Endodermal cell (in vitro differentiated cells): ENCODE data around the gene EPHA6. TPM values are rescaled to one million over a fixed set of nuclear protein-coding genes. Genes with fewer than 3 reads are reported as not detected.

Experiments
- DNase-seq: peaks from one replicate; pipeline ENCODE4 v3.0.0-alpha.2; 2017
- H3K27ac ChIP-seq: 2 replicates; pipeline ENCODE4 v1.5.1; 2013; ENCODE audit warnings: mild to moderate bottlenecking, low read depth, low read length, moderate library complexity
- H3K27me3 ChIP-seq: 2 replicates; pipeline ENCODE4 v1.6.1; 2013; ENCODE audit warnings: mild to moderate bottlenecking, low read length, moderate library complexity; ENCODE audit not compliant: insufficient read depth, control insufficient read depth, poor library complexity, severe bottlenecking
- H3K36me3 ChIP-seq: 2 replicates; pipeline ENCODE4 v1.7.0; 2013; ENCODE audit warnings: mild to moderate bottlenecking, low read length, moderate library complexity; ENCODE audit not compliant: control insufficient read depth, insufficient read depth
- H3K4me1 ChIP-seq: one replicate; pipeline ENCODE4 v1.7.0; 2013; ENCODE audit warnings: low read length; ENCODE audit not compliant: control insufficient read depth, insufficient read depth
- H3K4me3 ChIP-seq: 2 replicates; pipeline ENCODE4 v1.5.1; 2013; ENCODE audit warnings: mild to moderate bottlenecking, low read length, moderate library complexity
- H3K9ac ChIP-seq: 2 replicates; pipeline ENCODE4 v1.6.1; 2013; ENCODE audit warnings: mild to moderate bottlenecking, low read length, moderate library complexity; ENCODE audit not compliant: poor library complexity, severe bottlenecking; ENCODE audit errors: extremely low read depth
- H3K9me3 ChIP-seq: 2 replicates; pipeline ENCODE4 v1.6.1; 2013; ENCODE audit warnings: mild to moderate bottlenecking, low read length, moderate library complexity; ENCODE audit not compliant: control insufficient read depth
- H3K27ac Mint-ChIP-seq: 2 replicates; pipeline ENCODE4 v1.8.0; 2020; ENCODE audit warnings: mixed read lengths
- H3K27me3 Mint-ChIP-seq: 2 replicates; pipeline ENCODE4 v1.8.0; 2021; ENCODE audit warnings: mild to moderate bottlenecking, mixed read lengths; ENCODE audit not compliant: insufficient read depth
- H3K36me3 Mint-ChIP-seq: 2 replicates; pipeline ENCODE4 v1.8.0; 2020; ENCODE audit warnings: low read depth, mixed read lengths
- H3K4me1 Mint-ChIP-seq: 2 replicates; pipeline ENCODE4 v1.8.0; 2020; ENCODE audit warnings: mixed read lengths
- H3K4me3 Mint-ChIP-seq: 2 replicates; pipeline ENCODE4 v1.8.0; 2020; ENCODE audit warnings: mild to moderate bottlenecking, moderate library complexity, mixed read lengths
- H3K9me3 Mint-ChIP-seq: 2 replicates; pipeline ENCODE4 v1.8.0; 2020; ENCODE audit warnings: mild to moderate bottlenecking, mixed read lengths
- WGBS, 2 experiments: methylation state at CpG; one replicate each; pipeline versions ENCODE4 v1.1.5 to v1.1.7; 2013; ENCODE audit warnings: missing lambda C conversion rate in 2 of 2, mixed read lengths in 1 of 2; ENCODE audit not compliant: insufficient coverage in 1 of 2, insufficient read length in 1 of 2; 5-methylcytosine and 5-hydroxymethylcytosine counted together
- total RNA-seq, 2 donors: library from RNA; stranded (reverse); fragmentation: NEBNext Ultra II Directional in 1 of 2; extraction: Animal tissue kit (Norgen Biotek cat#: 25700) in 1 of 2; gene quantifications; 2 replicates in 1 of 2; 3 replicates in 1 of 2; pipeline ENCODE4 v1.2.1, GENCODE V29; 2021
- TF ChIP-seq, protein P1 (sequence below): fragments of 200-600 bp; sonication (generic); conservative IDR thresholded peaks from 2 replicates; pipeline ENCODE4 v1.5.0; 2021; ENCODE audit warnings: antibody characterized with exemption, mild to moderate bottlenecking

EPHA6 gene
- total RNA-seq, 2 donors from 2014 or later, result 4.6 to 12.2 TPM

DNA sequence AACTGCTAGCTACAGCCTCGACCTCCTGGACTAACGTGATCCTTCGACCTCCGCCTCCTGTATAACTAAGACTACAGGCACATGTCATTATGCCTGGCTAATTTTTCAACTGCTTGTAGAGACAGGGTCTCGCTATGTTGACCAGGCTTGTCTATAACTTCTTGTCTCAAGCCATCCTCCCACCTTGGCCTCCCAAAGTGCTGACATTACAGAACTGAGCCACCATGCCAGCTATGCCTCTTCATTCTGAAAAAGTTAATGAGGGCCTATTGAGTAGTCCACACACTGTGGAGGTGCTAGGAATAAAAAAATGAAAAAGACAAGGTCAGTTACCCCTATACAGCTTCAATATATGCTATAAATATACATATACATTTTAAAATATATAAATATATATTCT, 18.3 kb upstream of the EPHA6 start:
- DNase-seq, result no peak
- 92 to 94% methylated on average over 5 of the region's 5 CpGs for WGBS, 2 experiments
- no peak overlapping the region for H3K9ac ChIP-seq
- no peaks in the 10 kb centered on the region for H3K27me3 ChIP-seq
- H3K27ac Mint-ChIP-seq, result no peak overlapping the region
- H3K4me3 ChIP-seq, result no peak overlapping the region
- no peaks in the 10 kb centered on the region for H3K9me3 Mint-ChIP-seq
- H3K4me1 Mint-ChIP-seq, result no peaks in the 10 kb centered on the region
- H3K4me3 Mint-ChIP-seq, result no peak overlapping the region
- H3K27ac ChIP-seq, result no peak overlapping the region
- no peaks in the 10 kb centered on the region for H3K36me3 ChIP-seq
- H3K27me3 Mint-ChIP-seq, result no peaks in the 10 kb centered on the region
- H3K9me3 ChIP-seq, result no peaks in the 10 kb centered on the region
- H3K4me1 ChIP-seq, result no peaks in the 10 kb centered on the region
- H3K36me3 Mint-ChIP-seq, result no peaks in the 10 kb centered on the region
- TF ChIP-seq, protein P1, sequence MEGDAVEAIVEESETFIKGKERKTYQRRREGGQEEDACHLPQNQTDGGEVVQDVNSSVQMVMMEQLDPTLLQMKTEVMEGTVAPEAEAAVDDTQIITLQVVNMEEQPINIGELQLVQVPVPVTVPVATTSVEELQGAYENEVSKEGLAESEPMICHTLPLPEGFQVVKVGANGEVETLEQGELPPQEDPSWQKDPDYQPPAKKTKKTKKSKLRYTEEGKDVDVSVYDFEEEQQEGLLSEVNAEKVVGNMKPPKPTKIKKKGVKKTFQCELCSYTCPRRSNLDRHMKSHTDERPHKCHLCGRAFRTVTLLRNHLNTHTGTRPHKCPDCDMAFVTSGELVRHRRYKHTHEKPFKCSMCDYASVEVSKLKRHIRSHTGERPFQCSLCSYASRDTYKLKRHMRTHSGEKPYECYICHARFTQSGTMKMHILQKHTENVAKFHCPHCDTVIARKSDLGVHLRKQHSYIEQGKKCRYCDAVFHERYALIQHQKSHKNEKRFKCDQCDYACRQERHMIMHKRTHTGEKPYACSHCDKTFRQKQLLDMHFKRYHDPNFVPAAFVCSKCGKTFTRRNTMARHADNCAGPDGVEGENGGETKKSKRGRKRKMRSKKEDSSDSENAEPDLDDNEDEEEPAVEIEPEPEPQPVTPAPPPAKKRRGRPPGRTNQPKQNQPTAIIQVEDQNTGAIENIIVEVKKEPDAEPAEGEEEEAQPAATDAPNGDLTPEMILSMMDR, result no peak

DNA sequence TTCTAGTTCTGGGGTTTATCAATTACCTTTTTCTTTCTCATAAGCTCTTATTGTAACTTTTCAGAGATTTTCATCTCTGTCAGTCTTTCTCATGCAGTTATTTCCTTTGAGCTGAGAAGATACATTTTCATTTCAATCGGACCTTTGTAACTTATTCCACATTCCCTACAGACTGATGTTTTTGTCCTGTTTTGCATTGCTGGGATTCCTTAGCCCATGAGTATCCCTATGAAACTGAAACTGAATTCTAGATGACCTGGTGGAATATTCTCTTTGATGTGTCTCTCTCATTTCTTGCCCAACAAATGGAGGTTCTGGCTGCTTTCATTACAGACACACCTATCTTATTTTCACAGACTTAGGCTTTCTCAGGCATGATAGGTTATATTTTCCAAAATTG, 10.5 kb upstream of the EPHA6 start:
- Histone ChIP-seq H3K9ac (no peak overlapping the region), H3K4me3 (no peak overlapping the region), H3K27ac (no peak overlapping the region), H3K27me3 (no peaks in the 10 kb centered on the region), H3K4me1 (no peaks in the 10 kb centered on the region), H3K9me3 (no peaks in the 10 kb centered on the region), H3K36me3 (no peaks in the 10 kb centered on the region)
- Mint-ChIP-seq H3K27ac (peak overlapping the region; percentile 0), H3K4me1 (no peaks in the 10 kb centered on the region), H3K27me3 (no peaks in the 10 kb centered on the region), H3K9me3 (no peaks in the 10 kb centered on the region), H3K36me3 (no peaks in the 10 kb centered on the region), H3K4me3 (no peak overlapping the region)
- DNase-seq, result no peak
- 76% methylated on average over 1 of the region's 1 CpG; no CpG with 5 or more reads in 1 of the 2 experiments for WGBS, 2 experiments
- TF ChIP-seq, protein P1, result no peak

DNA sequence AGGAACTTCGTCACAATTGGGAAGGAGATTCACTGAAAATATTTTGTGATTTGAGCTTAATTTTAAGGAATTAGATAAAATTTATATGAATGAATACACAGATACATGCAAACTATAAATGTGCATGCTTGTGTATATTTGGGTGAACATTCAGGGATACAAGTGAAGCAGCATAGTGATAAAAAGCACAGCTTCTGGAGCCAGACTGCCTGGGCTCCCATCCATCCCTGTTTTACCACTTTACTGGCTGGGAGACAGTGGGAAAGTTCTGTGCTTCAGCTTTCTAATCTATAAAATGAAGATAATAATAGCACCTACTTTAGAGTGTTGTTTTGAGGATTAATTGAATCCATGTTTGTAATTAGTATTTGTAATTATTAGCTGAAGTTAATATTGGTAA, 8.1 kb upstream of the EPHA6 start:
- TF ChIP-seq, protein P1, result no peak
- Mint-ChIP-seq H3K27ac (no peak overlapping the region), H3K36me3 (no peaks in the 10 kb centered on the region), H3K4me1 (no peaks in the 10 kb centered on the region), H3K4me3 (no peak overlapping the region), H3K27me3 (no peaks in the 10 kb centered on the region), H3K9me3 (no peaks in the 10 kb centered on the region)
- no peak overlapping the region for H3K4me3 ChIP-seq
- no peak for DNase-seq
- WGBS, 2 experiments, result 60 to 92% methylated on average over 1 of the region's 1 CpG
- peaks cover 6% of the 10 kb centered on the region for H3K27me3 ChIP-seq
- H3K4me1 ChIP-seq, result no peaks in the 10 kb centered on the region
- no peaks in the 10 kb centered on the region for H3K36me3 ChIP-seq
- H3K27ac ChIP-seq, result no peak overlapping the region
- no peak overlapping the region for H3K9ac ChIP-seq
- H3K9me3 ChIP-seq, result no peaks in the 10 kb centered on the region
